Endothelial cell of umbilical vein (primary cell): ENCODE results near the gene NCLN. TPM values are rescaled to one million over a fixed set of nuclear protein-coding genes. Genes with fewer than 3 reads are reported as not detected.

ENCODE experiments used
- BruUV-seq: library from RNA; stranded (reverse); fragments of 400-500 nt; replicated peaks from 2 replicates; lab custom pipeline; 2021; lab: Mats Ljungman, UMichigan
- CTCF ChIA-PET: fragments of 300-600, 350-600 bp; sonication (Branson Sonifier 250); formaldehyde crosslinking; loops from one replicate; lab custom pipeline; 2021; ENCODE audit warnings: antibody characterized with exemption, inconsistent platforms; lab: Charles Lee
- POLR2A ChIA-PET: fragments of 300-600, 350-600 bp; sonication (Branson Sonifier 250); formaldehyde crosslinking; loops from one replicate; lab custom pipeline; 2021; ENCODE audit warnings: antibody characterized with exemption, inconsistent platforms; lab: Charles Lee
- DNase-seq: peaks from one replicate; pipeline ENCODE4 v3.0.0-alpha.2; 2011; ENCODE audit warnings: low read depth, low spot score
- FAIRE-seq: peaks from 2 replicates; lab custom pipeline; 2011; peaks lifted over from hg19 to GRCh38; lab: Jason Lieb, UNC
- H2AFZ ChIP-seq: 2 replicates; pipeline ENCODE4 v1.6.0; 2012; ENCODE audit warnings: low read depth, low read length, control low read depth, inconsistent platforms
- H3K27ac ChIP-seq: 2 replicates; pipeline ENCODE4 v1.5.1; 2011; ENCODE audit warnings: low read depth, mild to moderate bottlenecking, control low read depth, low read length, moderate library complexity; ENCODE audit not compliant: insufficient read depth
- H3K27me3 ChIP-seq, 2 experiments: 2 replicates each; pipeline versions ENCODE4 v1.6.0 to v1.6.1; 2011; ENCODE audit warnings: low read length in 2 of 2, mixed read lengths in 1 of 2; ENCODE audit not compliant: control insufficient read depth in 2 of 2, insufficient read depth in 2 of 2
- H3K36me3 ChIP-seq, 2 experiments: 2 replicates in 1 of 2; 3 replicates in 1 of 2; pipeline ENCODE4 v1.5.1; 2011; ENCODE audit warnings: low read length in 2 of 2, mild to moderate bottlenecking in 1 of 2, moderate library complexity in 1 of 2; ENCODE audit not compliant: control insufficient read depth in 2 of 2, insufficient read depth in 2 of 2; ENCODE audit errors: extremely low read depth in 1 of 2
- H3K4me1 ChIP-seq: 3 replicates; pipeline ENCODE4 v1.5.1; 2011; ENCODE audit warnings: mild to moderate bottlenecking, low read length; ENCODE audit not compliant: control insufficient read depth, insufficient read depth; ENCODE audit errors: extremely low read depth
- H3K4me2 ChIP-seq: 2 replicates; pipeline ENCODE4 v1.6.1; 2011; ENCODE audit warnings: low read length, control low read depth, mixed read lengths; ENCODE audit not compliant: insufficient read depth
- H3K4me3 ChIP-seq, 3 experiments: fragments of 200-600 bp in 1 of 3; sonication (generic), shearing (Covaris generic) in 1 of 3; replicated peaks in 1 of 3; 2 replicates each; pipeline ENCODE4 v1.5.1; 2011 to 2016; ENCODE audit warnings: control low read depth in 3 of 3, low read length in 3 of 3, mild to moderate bottlenecking in 2 of 3, inconsistent platforms in 1 of 3, low read depth in 1 of 3, moderate library complexity in 1 of 3; ENCODE audit not compliant: insufficient read depth in 1 of 3
- H3K79me2 ChIP-seq: 2 replicates; pipeline ENCODE4 v1.6.0; 2012; ENCODE audit warnings: low read length, inconsistent platforms; ENCODE audit not compliant: control insufficient read depth, insufficient read depth
- H3K9ac ChIP-seq: replicated peaks from 2 replicates; pipeline ENCODE3; 2011; ENCODE audit warnings: low read length, control low read depth; ENCODE audit not compliant: insufficient read depth; ENCODE audit errors: extremely low read depth
- H3K9me1 ChIP-seq: replicated peaks from 3 replicates; pipeline ENCODE4 v1.6.0; 2011; ENCODE audit warnings: mild to moderate bottlenecking, low read length; ENCODE audit not compliant: control insufficient read depth, insufficient read depth; ENCODE audit errors: extremely low read depth
- H3K9me3 ChIP-seq: replicated peaks from 2 replicates; pipeline ENCODE4 v1.5.1; 2012; ENCODE audit warnings: low read length, inconsistent platforms; ENCODE audit not compliant: control insufficient read depth, insufficient read depth
- H4K20me1 ChIP-seq: replicated peaks from 2 replicates; pipeline ENCODE3; 2011; ENCODE audit warnings: mild to moderate bottlenecking, low read length; ENCODE audit not compliant: control insufficient read depth, insufficient read depth; ENCODE audit errors: extremely low read depth
- CTCF ChIP-seq, 2 donors: IDR thresholded peaks; 1 replicate in 1 of 2; 2 replicates in 1 of 2; pipeline ENCODE4 v1.5.1; 2011; ENCODE audit warnings: low read length in 2 of 2, mild to moderate bottlenecking in 2 of 2, moderate library complexity in 2 of 2, control low read depth in 1 of 2, inconsistent platforms in 1 of 2, low read depth in 1 of 2; ENCODE audit not compliant: insufficient read depth in 1 of 2; ENCODE audit errors: extremely low read depth in 1 of 2
- EZH2 ChIP-seq: IDR thresholded peaks from 2 replicates; pipeline ENCODE4 v1.6.1; 2012; ENCODE audit warnings: borderline replicate concordance, low read depth, mild to moderate bottlenecking, moderate library complexity, low read length, inconsistent platforms; ENCODE audit not compliant: severe bottlenecking
- FOS ChIP-seq: IDR thresholded peaks from 2 replicates; pipeline ENCODE4 v1.6.1; 2011; ENCODE audit warnings: mild to moderate bottlenecking, low read length, moderate library complexity, borderline replicate concordance; ENCODE audit not compliant: insufficient read depth
- GATA2 ChIP-seq: IDR thresholded peaks from 2 replicates; pipeline ENCODE4 v1.7.0; 2011; ENCODE audit warnings: low read depth, mild to moderate bottlenecking, moderate library complexity, mixed read lengths, low read length; ENCODE audit not compliant: insufficient read length, insufficient read depth
- JUN ChIP-seq: IDR thresholded peaks from 2 replicates; pipeline ENCODE4 v1.6.1; 2011; ENCODE audit warnings: borderline replicate concordance, low read depth; ENCODE audit not compliant: insufficient read length, insufficient read depth
- MYC ChIP-seq: IDR thresholded peaks from one replicate; pipeline ENCODE4 v1.6.1; 2011; ENCODE audit warnings: mild to moderate bottlenecking, low read depth, low read length
- POLR2A ChIP-seq: IDR thresholded peaks from 2 replicates; pipeline ENCODE4 v1.6.1; 2012; ENCODE audit warnings: low read depth, mild to moderate bottlenecking, control low read depth, low read length
- POLR2AphosphoS5 ChIP-seq: IDR thresholded peaks from 2 replicates; pipeline ENCODE4 v1.6.1; 2012; ENCODE audit warnings: low read depth, mild to moderate bottlenecking, control low read depth, low read length, moderate library complexity; ENCODE audit not compliant: insufficient read depth
- dilution Hi-C: fragments of 300-500 bp; cut with MboI; formaldehyde crosslinking; loops from one replicate; pipeline ENCODE4 v1.15.0; 2019; ENCODE audit warnings: low sequenced_read_pairs; ENCODE audit not compliant: extremely low pct_ligation_motif_present
- intact Hi-C: fragments of 100-400 bp; cut with micrococcal nuclease; formaldehyde crosslinking; loops from one replicate; pipeline ENCODE4 v1.10.0; 2022
- polyA plus RNA-seq, 4 experiments: library from polyadenylated mRNA; depleted of rRNA in 3 of 4; stranded (reverse) in 3 of 4; unstranded in 1 of 4; fragments of >200 nt; gene quantifications; 2 replicates each; pipeline versions ENCODE4 v1.2.1 to v1.2.3, GENCODE V29; 2011 to 2012; ENCODE audit warnings: missing spikeins in 1 of 4
- total RNA-seq: library from RNA; stranded (reverse); gene quantifications from 2 replicates; pipeline ENCODE4 v1.2.3, GENCODE V29; 2021
- TF ChIP-seq, protein P1 (sequence below): IDR thresholded peaks from 2 replicates; pipeline ENCODE4 v1.6.1; 2011; ENCODE audit not compliant: insufficient read depth, insufficient read length

The NCLN gene
- total and polyA plus RNA-seq, 2 donors (not counting 3 experiments of a cell fraction or from before 2014, with no cell fraction given) = 97.2 to 102 TPM

- no peaks in the 10 kb centered on the region for H3K9me3 ChIP-seq
- intact Hi-C loops = no loop called here
- no peaks in the 10 kb centered on the region for H3K36me3 ChIP-seq
- FAIRE-seq (no peak), DNase-seq (no peak)
- no peak within 1 kb of the TSS for H3K9ac ChIP-seq
- no peaks in the 10 kb centered on the region for H3K27me3 ChIP-seq
- no peaks in the 10 kb centered on the region for H4K20me1 ChIP-seq
- no peaks in the 10 kb centered on the region for H3K79me2 ChIP-seq
- H3K4me3 ChIP-seq = no peak within 1 kb of the TSS
- H3K9me1 ChIP-seq = no peaks in the 10 kb centered on the region
- TF ChIP-seq CTCF (IDR thresholded peaks at IDR 0.05; ENCODE audit: extremely low read depth in 1 of 2, insufficient read depth in 1 of 2, low read depth in 1 of 2, low read length in 2 of 2) = no peak
- no peak for TF ChIP-seq POLR2A
- no peak for TF ChIP-seq EZH2
- TF ChIP-seq JUN = no peak
- no peak for TF ChIP-seq MYC
- TF ChIP-seq, protein P1, sequence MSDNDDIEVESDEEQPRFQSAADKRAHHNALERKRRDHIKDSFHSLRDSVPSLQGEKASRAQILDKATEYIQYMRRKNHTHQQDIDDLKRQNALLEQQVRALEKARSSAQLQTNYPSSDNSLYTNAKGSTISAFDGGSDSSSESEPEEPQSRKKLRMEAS = no peak
- TF ChIP-seq POLR2AphosphoS5 = no peak
- TF ChIP-seq FOS = no peak
- no peak for TF ChIP-seq GATA2
- no peak within 1 kb of the TSS for H3K4me2 ChIP-seq
- dilution Hi-C loops = no loop called here
- no peak within 1 kb of the TSS for H3K27ac ChIP-seq
- no TSS peak for BruUV-seq
- H3K4me1 ChIP-seq = peaks cover 9% of the 10 kb centered on the region
- H2AFZ ChIP-seq = peak within 1 kb of the TSS; percentile 27
- CTCF ChIA-PET = interaction anchor here (1.3 to 3.1 kb wide), 2 partner anchors 7 to 32 kb away, joined by 3 to 27 read pairs; no protein-coding TSS in a partner anchor
- POLR2A ChIA-PET = no interaction called here
These were observed 49.6 kb upstream of the NCLN start, which contains the start of gene GNA15 for GRCh38 chr19:3135961-3136683. GNA15 (plus strand) TSS chr19:3136033; CDS start chr19:3136451, 418 bp downstream.
